K562 (cell line): ENCODE results near the gene MTPN. TPM values are rescaled to one million over a fixed set of nuclear protein-coding genes. Genes with fewer than 3 reads are reported as not detected.

Experiments
- ARID2 ChIP-seq: fragments of 450-650 bp; IDR thresholded peaks from 2 replicates; pipeline ENCODE4 v1.6.1; 2017; ENCODE audit warnings: antibody characterized with exemption, mild to moderate bottlenecking
- CAMTA2 ChIP-seq: fragments of 250-450 bp; sonication (Bioruptor Pico); conservative IDR thresholded peaks from 2 replicates; pipeline ENCODE4 v1.5.1; 2022
- E2F3 ChIP-seq: fragments of 250-450 bp; sonication (Bioruptor Pico); IDR thresholded peaks from 2 replicates; pipeline ENCODE4 v1.4.0; 2020; ENCODE audit warnings: mild to moderate bottlenecking
- L3MBTL2 ChIP-seq: fragments of 450-650 bp; IDR thresholded peaks from 2 replicates; pipeline ENCODE4 v1.6.1; 2016; ENCODE audit warnings: mild to moderate bottlenecking, moderate library complexity
- MYBL2 ChIP-seq, 2 experiments: fragments of 450-650 bp in 1 of 2; sonication (generic) in 1 of 2; formaldehyde crosslinking in 1 of 2; IDR thresholded peaks; 2 replicates each; pipeline versions ENCODE4 v1.6.1 to v1.8.1; 2017 to 2022; ENCODE audit warnings: borderline replicate concordance in 1 of 2, inconsistent platforms in 1 of 2, low read depth in 1 of 2, mild to moderate bottlenecking in 1 of 2, missing genetic modification reagents in 1 of 2, moderate library complexity in 1 of 2
- MYNN ChIP-seq, 2 experiments: sonication (generic); formaldehyde crosslinking in 1 of 2; IDR thresholded peaks; 2 replicates each; pipeline versions ENCODE4 v1.5.0 to v1.6.1; 2016 to 2020; ENCODE audit warnings: antibody characterized with exemption in 1 of 2, missing genetic modification reagents in 1 of 2
- NBN ChIP-seq: fragments of 450-650 bp; IDR thresholded peaks from 2 replicates; pipeline ENCODE4 v1.6.1; 2016; ENCODE audit warnings: low read depth, mild to moderate bottlenecking
- NCOA4 ChIP-seq: fragments of 450-650 bp; IDR thresholded peaks from 2 replicates; pipeline ENCODE4 v1.6.1; 2018; ENCODE audit warnings: mild to moderate bottlenecking; ENCODE audit not compliant: partially characterized antibody
- NR0B1 ChIP-seq: fragments of 450-650 bp; IDR thresholded peaks from one replicate; pipeline ENCODE4 v1.6.1; 2018; ENCODE audit warnings: mild to moderate bottlenecking, moderate library complexity; ENCODE audit not compliant: partially characterized antibody
- NR1H2 ChIP-seq: sonication (generic); formaldehyde crosslinking; IDR thresholded peaks from 2 replicates; pipeline ENCODE4 v1.4.0; 2020; ENCODE audit warnings: mild to moderate bottlenecking, missing genetic modification reagents
- PCBP1 ChIP-seq: fragments of 200-400 bp; formaldehyde crosslinking; IDR thresholded peaks from 2 replicates; pipeline ENCODE4 v1.6.1; 2018; ENCODE audit warnings: mild to moderate bottlenecking, low read depth, low read length; ENCODE audit not compliant: poor library complexity, severe bottlenecking
- RBM14 ChIP-seq: fragments of 200-400 bp; formaldehyde crosslinking; IDR thresholded peaks from 2 replicates; pipeline ENCODE4 v1.6.1; 2018; ENCODE audit warnings: low read depth, mild to moderate bottlenecking, low read length, moderate library complexity, borderline replicate concordance; ENCODE audit not compliant: insufficient read depth
- SAP30 ChIP-seq: fragments of 200-600 bp; sonication (generic); IDR thresholded peaks from 2 replicates; pipeline ENCODE4 v1.6.1; 2012; ENCODE audit warnings: borderline replicate concordance, low read depth, mild to moderate bottlenecking, moderate library complexity, low read length, control low read depth, inconsistent platforms; ENCODE audit not compliant: insufficient read depth, poor library complexity, severe bottlenecking
- TOE1 ChIP-seq, 2 experiments: fragments of 450-650 bp in 1 of 2; sonication (generic) in 1 of 2; formaldehyde crosslinking in 1 of 2; IDR thresholded peaks; 2 replicates each; pipeline versions ENCODE4 v1.7.1 to v1.8.0; 2016 to 2022; ENCODE audit warnings: borderline replicate concordance in 2 of 2, mild to moderate bottlenecking in 2 of 2, antibody characterized with exemption in 1 of 2, inconsistent platforms in 1 of 2, low read depth in 1 of 2, missing genetic modification reagents in 1 of 2, moderate library complexity in 1 of 2
- ZNF134 ChIP-seq: fragments of 250-450 bp; sonication (Bioruptor Pico); conservative IDR thresholded peaks from 2 replicates; pipeline ENCODE4 v1.4.0; 2020
- ZNF354B ChIP-seq: fragments of 250-450 bp; sonication (Bioruptor Pico); IDR thresholded peaks from 2 replicates; pipeline ENCODE4 v1.4.0; 2020
- ZNF408 ChIP-seq: fragments of 250-450 bp; sonication (Bioruptor Pico); IDR thresholded peaks from 2 replicates; pipeline ENCODE4 v1.4.0; 2020; ENCODE audit warnings: low read depth, mild to moderate bottlenecking, moderate library complexity
- ZNF511 ChIP-seq: sonication (generic); formaldehyde crosslinking; IDR thresholded peaks from 2 replicates; pipeline ENCODE4 v1.8.0; 2022; ENCODE audit warnings: mild to moderate bottlenecking, missing genetic modification reagents
- polyA plus RNA-seq, 8 experiments: library from polyadenylated mRNA; depleted of rRNA in 4 of 8; stranded (reverse) in 5 of 8; unstranded in 3 of 8; fragments of >200 nt; fragmentation: Nextera tagmentation in 2 of 8; fragmentation: Illumina TruSeq in 1 of 8; extraction: Ambion mirVana in 2 of 8; extraction: Trizol in 1 of 8; gene quantifications; 2 replicates each; pipeline versions ENCODE4 v1.2.1 to v1.2.3, GENCODE V29; 2011 to 2014; ENCODE audit warnings: inconsistent platforms in 1 of 8, missing spikeins in 1 of 8
- total RNA-seq, 7 experiments: library from RNA; depleted of rRNA in 6 of 7; stranded (reverse); fragments of >200 nt in 6 of 7; fragmentation: Illumina TruSeq in 2 of 7; extraction: Trizol in 2 of 7; gene quantifications; 2 replicates each; pipeline versions ENCODE4 v1.2.1 to v1.2.3, GENCODE V29; 2011 to 2021; ENCODE audit warnings: low replicate concordance in 1 of 7
- TF ChIP-seq, protein P1 (sequence below): sonication (generic); formaldehyde crosslinking; IDR thresholded peaks from 2 replicates; pipeline ENCODE4 v1.8.1; 2023; ENCODE audit warnings: mild to moderate bottlenecking, missing genetic modification reagents
- TF ChIP-seq, protein P2 (sequence below): sonication (generic); IDR thresholded peaks from 2 replicates; pipeline ENCODE4 v1.6.1; 2016

MTPN gene
- total and polyA plus RNA-seq, 9 of the 15 experiments (the other 6 are each of a cell fraction or from before 2014, with no cell fraction given) = 68.5 to 261 (median 156) TPM

- TF ChIP-seq ARID2 = no peak
- no peak for TF ChIP-seq E2F3 (CRISPR knock-in tag)
- TF ChIP-seq NR1H2 (CRISPR knock-in tag) = no peak
- no peak for TF ChIP-seq MYBL2 (IDR thresholded peaks at IDR 0.05; ENCODE audit: low read depth)
- TF ChIP-seq MYBL2 (CRISPR knock-in tag; IDR thresholded peaks at IDR 0.05; ENCODE audit: borderline replicate concordance) = no peak
- TF ChIP-seq, protein P1, sequence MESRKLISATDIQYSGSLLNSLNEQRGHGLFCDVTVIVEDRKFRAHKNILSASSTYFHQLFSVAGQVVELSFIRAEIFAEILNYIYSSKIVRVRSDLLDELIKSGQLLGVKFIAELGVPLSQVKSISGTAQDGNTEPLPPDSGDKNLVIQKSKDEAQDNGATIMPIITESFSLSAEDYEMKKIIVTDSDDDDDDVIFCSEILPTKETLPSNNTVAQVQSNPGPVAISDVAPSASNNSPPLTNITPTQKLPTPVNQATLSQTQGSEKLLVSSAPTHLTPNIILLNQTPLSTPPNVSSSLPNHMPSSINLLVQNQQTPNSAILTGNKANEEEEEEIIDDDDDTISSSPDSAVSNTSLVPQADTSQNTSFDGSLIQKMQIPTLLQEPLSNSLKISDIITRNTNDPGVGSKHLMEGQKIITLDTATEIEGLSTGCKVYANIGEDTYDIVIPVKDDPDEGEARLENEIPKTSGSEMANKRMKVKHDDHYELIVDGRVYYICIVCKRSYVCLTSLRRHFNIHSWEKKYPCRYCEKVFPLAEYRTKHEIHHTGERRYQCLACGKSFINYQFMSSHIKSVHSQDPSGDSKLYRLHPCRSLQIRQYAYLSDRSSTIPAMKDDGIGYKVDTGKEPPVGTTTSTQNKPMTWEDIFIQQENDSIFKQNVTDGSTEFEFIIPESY (CRISPR knock-in tag) = no peak
- TF ChIP-seq, protein P2, sequence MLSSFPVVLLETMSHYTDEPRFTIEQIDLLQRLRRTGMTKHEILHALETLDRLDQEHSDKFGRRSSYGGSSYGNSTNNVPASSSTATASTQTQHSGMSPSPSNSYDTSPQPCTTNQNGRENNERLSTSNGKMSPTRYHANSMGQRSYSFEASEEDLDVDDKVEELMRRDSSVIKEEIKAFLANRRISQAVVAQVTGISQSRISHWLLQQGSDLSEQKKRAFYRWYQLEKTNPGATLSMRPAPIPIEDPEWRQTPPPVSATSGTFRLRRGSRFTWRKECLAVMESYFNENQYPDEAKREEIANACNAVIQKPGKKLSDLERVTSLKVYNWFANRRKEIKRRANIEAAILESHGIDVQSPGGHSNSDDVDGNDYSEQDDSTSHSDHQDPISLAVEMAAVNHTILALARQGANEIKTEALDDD = peak; percentile 37; the same call in 1 of the 2 replicates
- no peak for TF ChIP-seq SAP30
- TF ChIP-seq MYNN (IDR thresholded peaks at IDR 0.05) = no peak
- TF ChIP-seq MYNN (CRISPR knock-in tag; IDR thresholded peaks at IDR 0.05) = no peak
- peak; percentile 69 for TF ChIP-seq L3MBTL2
- no peak for TF ChIP-seq RBM14
- TF ChIP-seq ZNF354B (CRISPR knock-in tag) = no peak
- TF ChIP-seq NBN = no peak
- TF ChIP-seq NCOA4 = no peak
- TF ChIP-seq NR0B1 = no peak
- no peak for TF ChIP-seq PCBP1
- no peak for TF ChIP-seq ZNF511 (CRISPR knock-in tag)
- no peak for TF ChIP-seq ZNF408
- TF ChIP-seq ZNF134 (CRISPR knock-in tag) = no peak
- no peak for TF ChIP-seq TOE1 (IDR thresholded peaks at IDR 0.05; ENCODE audit: borderline replicate concordance)
- TF ChIP-seq TOE1 (CRISPR knock-in tag; IDR thresholded peaks at IDR 0.05; ENCODE audit: borderline replicate concordance, low read depth) = no peak
- TF ChIP-seq CAMTA2 (CRISPR knock-in tag) = no peak
Measured at GRCh38 chr7:135933509-135934188, 43.5 kb downstream of the MTPN start (continued).
